Keratinocyte (primary cell): Measurements from ENCODE around the gene GPR37L1. TPM values are rescaled to one million over a fixed set of nuclear protein-coding genes. Genes with fewer than 3 reads are reported as not detected.

Source experiments
- DNase-seq: peaks from one replicate; pipeline ENCODE4 v3.0.0-alpha.2; 2011; ENCODE audit warnings: low read depth, missing footprints, low spot score
- FAIRE-seq: peaks from 2 replicates; lab custom pipeline; 2011; peaks lifted over from hg19 to GRCh38; lab: Jason Lieb, UNC
- H2AFZ ChIP-seq: 2 replicates; pipeline ENCODE4 v1.6.0; 2012; ENCODE audit warnings: low read length, control low read depth, inconsistent platforms; ENCODE audit not compliant: control insufficient read depth
- H3K27ac ChIP-seq: 2 replicates; pipeline ENCODE4 v1.5.1; 2011; ENCODE audit warnings: low read length; ENCODE audit not compliant: control insufficient read depth, insufficient read depth
- H3K27me3 ChIP-seq: 3 replicates; pipeline ENCODE4 v1.6.0; 2011; ENCODE audit warnings: low read length; ENCODE audit not compliant: control insufficient read depth, insufficient read depth; ENCODE audit errors: extremely low read depth
- H3K36me3 ChIP-seq, 2 experiments: 2 replicates in 1 of 2; 3 replicates in 1 of 2; pipeline ENCODE4 v1.5.1; 2011; ENCODE audit warnings: low read length in 2 of 2, mild to moderate bottlenecking in 1 of 2; ENCODE audit not compliant: control insufficient read depth in 2 of 2, insufficient read depth in 2 of 2; ENCODE audit errors: extremely low read depth in 1 of 2
- H3K4me1 ChIP-seq: 3 replicates; pipeline ENCODE4 v1.5.1; 2011; ENCODE audit warnings: low read length; ENCODE audit not compliant: control insufficient read depth, insufficient read depth; ENCODE audit errors: extremely low read depth
- H3K4me2 ChIP-seq: 3 replicates; pipeline ENCODE4 v1.6.0; 2011; ENCODE audit warnings: low read depth, low read length; ENCODE audit not compliant: control insufficient read depth, insufficient read depth; ENCODE audit errors: extremely low read depth
- H3K4me3 ChIP-seq, 3 experiments: fragments of 200-600 bp in 1 of 3; sonication (generic) in 1 of 3; 2 replicates in 2 of 3; 3 replicates in 1 of 3; pipeline ENCODE4 v1.5.1; 2011 to 2016; ENCODE audit warnings: low read length in 3 of 3, mild to moderate bottlenecking in 3 of 3, control low read depth in 2 of 3, inconsistent platforms in 1 of 3, low read depth in 1 of 3, mixed read lengths in 1 of 3, mixed run types in 1 of 3, moderate library complexity in 1 of 3; ENCODE audit not compliant: control insufficient read depth in 2 of 3, insufficient read depth in 2 of 3; ENCODE audit errors: extremely low read depth in 1 of 3
- H3K79me2 ChIP-seq: 2 replicates; pipeline ENCODE4 v1.6.0; 2012; ENCODE audit warnings: low read length; ENCODE audit not compliant: control insufficient read depth, insufficient read depth
- H3K9ac ChIP-seq: 3 replicates; pipeline ENCODE4 v1.6.0; 2011; ENCODE audit warnings: low read length; ENCODE audit not compliant: control insufficient read depth, insufficient read depth; ENCODE audit errors: extremely low read depth
- H3K9me1 ChIP-seq: 3 replicates; pipeline ENCODE4 v1.6.0; 2011; ENCODE audit warnings: low read length; ENCODE audit not compliant: control insufficient read depth, insufficient read depth; ENCODE audit errors: extremely low read depth
- H3K9me3 ChIP-seq: 2 replicates; pipeline ENCODE4 v1.5.1; 2012; ENCODE audit warnings: low read depth, low read length; ENCODE audit not compliant: control insufficient read depth
- H4K20me1 ChIP-seq: 3 replicates; pipeline ENCODE4 v1.6.0; 2011; ENCODE audit warnings: low read length; ENCODE audit not compliant: control insufficient read depth, insufficient read depth; ENCODE audit errors: extremely low read depth
- EZH2 ChIP-seq: IDR thresholded peaks from one replicate; pipeline ENCODE4 v1.6.1; 2012; ENCODE audit warnings: inconsistent platforms, mild to moderate bottlenecking, low read length, moderate library complexity
- dilution Hi-C: fragments of 300-500 bp; cut with MboI; formaldehyde crosslinking; loops from one replicate; pipeline ENCODE4 v1.7.0; 2020; ENCODE audit warnings: low sequenced_read_pairs; ENCODE audit not compliant: extremely low pct_ligation_motif_present
- polyA plus RNA-seq, 5 experiments: library from polyadenylated mRNA; depleted of rRNA in 3 of 5; stranded (reverse) in 3 of 5; stranded (forward) in 1 of 5; unstranded in 1 of 5; fragments of >200 nt; gene quantifications; 1 replicate in 1 of 5; 2 replicates in 3 of 5; 3 replicates in 1 of 5; pipeline versions ENCODE4 v1.2.1 to v1.2.3, GENCODE V29; 2011 to 2012; ENCODE audit warnings: missing spikeins in 2 of 5, low read depth in 1 of 5, low replicate concordance in 1 of 5
- TF ChIP-seq, protein P1 (sequence below), 3 experiments: IDR thresholded peaks in 1 of 3; conservative IDR thresholded peaks in 1 of 3; optimal IDR thresholded peaks in 1 of 3; 2 replicates in 2 of 3; 3 replicates in 1 of 3; pipeline versions ENCODE3 to v1.5.1; 2011; ENCODE audit warnings: low read length in 3 of 3, mild to moderate bottlenecking in 3 of 3, moderate library complexity in 2 of 3, control low read depth in 1 of 3, inconsistent platforms in 1 of 3; ENCODE audit not compliant: insufficient read depth in 2 of 3; ENCODE audit errors: extremely low read depth in 1 of 3

Gene GPR37L1
- polyA plus RNA-seq, 1 donor (not counting 4 experiments of a cell fraction or from before 2014, with no cell fraction given), result not detected

DNA sequence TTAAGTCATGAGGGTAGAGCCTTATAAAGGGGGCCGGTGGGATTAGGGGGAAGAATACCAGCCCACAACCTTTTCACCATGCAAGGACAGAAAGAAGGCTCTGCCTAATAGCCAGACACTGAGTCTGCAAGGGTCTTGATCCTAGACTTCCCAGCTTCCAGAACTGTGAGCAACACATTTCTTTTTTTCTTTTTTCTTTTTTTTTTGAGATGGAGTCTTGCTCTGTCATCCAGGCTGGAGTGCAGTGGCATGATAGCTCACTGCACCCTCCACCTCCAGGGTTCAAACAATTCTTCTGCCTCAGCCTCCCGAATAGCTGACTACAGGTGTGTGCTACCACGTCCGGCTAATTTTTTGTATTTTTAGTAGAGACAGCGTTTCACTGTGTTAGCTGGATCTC lies 23.6 kb downstream of the GPR37L1 start:
- DNase-seq, result no peak
- Histone ChIP-seq H3K9me3 (no peaks in the 10 kb centered on the region), H3K4me3 (no peak overlapping the region), H3K79me2 (peaks cover 31% of the 10 kb centered on the region), H3K9me1 (no peaks in the 10 kb centered on the region), H3K27me3 (no peaks in the 10 kb centered on the region), H2AFZ (no peak overlapping the region), H3K4me2 (no peak overlapping the region), H3K4me1 (peaks cover 14% of the 10 kb centered on the region), H3K9ac (no peak overlapping the region), H4K20me1 (no peaks in the 10 kb centered on the region), H3K27ac (no peak overlapping the region), H3K36me3 (peaks cover 0 to 1% of the 10 kb centered on the region in 2 experiments)
- FAIRE-seq, result no peak
- dilution Hi-C loops, result no loop called here
- TF ChIP-seq, protein P1, sequence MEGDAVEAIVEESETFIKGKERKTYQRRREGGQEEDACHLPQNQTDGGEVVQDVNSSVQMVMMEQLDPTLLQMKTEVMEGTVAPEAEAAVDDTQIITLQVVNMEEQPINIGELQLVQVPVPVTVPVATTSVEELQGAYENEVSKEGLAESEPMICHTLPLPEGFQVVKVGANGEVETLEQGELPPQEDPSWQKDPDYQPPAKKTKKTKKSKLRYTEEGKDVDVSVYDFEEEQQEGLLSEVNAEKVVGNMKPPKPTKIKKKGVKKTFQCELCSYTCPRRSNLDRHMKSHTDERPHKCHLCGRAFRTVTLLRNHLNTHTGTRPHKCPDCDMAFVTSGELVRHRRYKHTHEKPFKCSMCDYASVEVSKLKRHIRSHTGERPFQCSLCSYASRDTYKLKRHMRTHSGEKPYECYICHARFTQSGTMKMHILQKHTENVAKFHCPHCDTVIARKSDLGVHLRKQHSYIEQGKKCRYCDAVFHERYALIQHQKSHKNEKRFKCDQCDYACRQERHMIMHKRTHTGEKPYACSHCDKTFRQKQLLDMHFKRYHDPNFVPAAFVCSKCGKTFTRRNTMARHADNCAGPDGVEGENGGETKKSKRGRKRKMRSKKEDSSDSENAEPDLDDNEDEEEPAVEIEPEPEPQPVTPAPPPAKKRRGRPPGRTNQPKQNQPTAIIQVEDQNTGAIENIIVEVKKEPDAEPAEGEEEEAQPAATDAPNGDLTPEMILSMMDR (optimal IDR thresholded peaks at IDR 0.05 in 1 of 3, IDR thresholded peaks at IDR 0.05 in 1 of 3, conservative IDR thresholded peaks at IDR 0.05 in 1 of 3; ENCODE audit: extremely low read depth in 1 of 3, insufficient read depth in 2 of 3, low read length in 3 of 3), result no peak
- no peak for TF ChIP-seq EZH2

- H3K79me2 ChIP-seq, result peaks cover 24% of the 10 kb centered on the region
These were observed 24.3 kb downstream of the GPR37L1 start for GRCh38 chr1:202146993-202147392.

More at GRCh38 chr1:202146993-202147392, 24.3 kb downstream of the GPR37L1 start:
- dilution Hi-C loops, result no loop called here
- DNase-seq (no peak), FAIRE-seq (no peak)
- H3K36me3 ChIP-seq, result peaks cover 0 to 1% of the 10 kb centered on the region in 2 experiments
- H3K27me3 ChIP-seq, result no peaks in the 10 kb centered on the region
- H3K9me3 ChIP-seq, result no peaks in the 10 kb centered on the region
- no peak for TF ChIP-seq EZH2
- TF ChIP-seq, protein P1 (optimal IDR thresholded peaks at IDR 0.05 in 1 of 3, IDR thresholded peaks at IDR 0.05 in 1 of 3, conservative IDR thresholded peaks at IDR 0.05 in 1 of 3; ENCODE audit: extremely low read depth in 1 of 3, insufficient read depth in 2 of 3, low read length in 3 of 3), result no peak
- H3K4me1 ChIP-seq, result peaks cover 14% of the 10 kb centered on the region
- no peaks in the 10 kb centered on the region for H3K9me1 ChIP-seq
- no peak overlapping the region for H3K4me2 ChIP-seq
- no peaks in the 10 kb centered on the region for H4K20me1 ChIP-seq
- no peak overlapping the region for H3K27ac ChIP-seq
- H3K4me3 ChIP-seq, result no peak overlapping the region
- H3K9ac ChIP-seq, result no peak overlapping the region
- H2AFZ ChIP-seq, result no peak overlapping the region
